Neural crest cell (in vitro differentiated cells): Measurements from ENCODE around the gene AKT3. TPM values are rescaled to one million over a fixed set of nuclear protein-coding genes. Genes with fewer than 3 reads are reported as not detected.

Experiments
- DNase-seq: peaks from one replicate; pipeline ENCODE4 v3.0.0; 2021; ENCODE audit warnings: low read depth, mixed read lengths, low spot score
- H3K27ac Mint-ChIP-seq: one replicate; pipeline ENCODE4 v1.8.0; 2021; ENCODE audit warnings: mild to moderate bottlenecking, mixed read lengths; ENCODE audit not compliant: unreplicated experiment
- H3K27me3 Mint-ChIP-seq: 2 replicates; pipeline ENCODE4 v1.8.0; 2021; ENCODE audit warnings: low read depth, mild to moderate bottlenecking, mixed read lengths
- H3K36me3 Mint-ChIP-seq: 2 replicates; pipeline ENCODE4 v1.8.0; 2021; ENCODE audit warnings: low read depth, mild to moderate bottlenecking, mixed read lengths
- H3K4me1 Mint-ChIP-seq: 2 replicates; pipeline ENCODE4 v1.8.0; 2021; ENCODE audit warnings: mixed read lengths
- H3K4me3 Mint-ChIP-seq: one replicate; pipeline ENCODE4 v1.8.0; 2021; ENCODE audit warnings: mild to moderate bottlenecking, mixed read lengths
- H3K9me3 Mint-ChIP-seq: 2 replicates; pipeline ENCODE4 v1.8.0; 2021; ENCODE audit warnings: mixed read lengths
- total RNA-seq: library from RNA; stranded (reverse); gene quantifications from 2 replicates; pipeline ENCODE4 v1.2.1, GENCODE V29; 2021
- TF ChIP-seq, protein P1 (sequence below): fragments of 200-600 bp; sonication (generic); conservative IDR thresholded peaks from 2 replicates; pipeline ENCODE4 v1.5.0; 2021; ENCODE audit warnings: antibody characterized with exemption, mild to moderate bottlenecking

AKT3 gene
- total RNA-seq, 1 donor from 2014 or later, result 38.2 TPM

DNA sequence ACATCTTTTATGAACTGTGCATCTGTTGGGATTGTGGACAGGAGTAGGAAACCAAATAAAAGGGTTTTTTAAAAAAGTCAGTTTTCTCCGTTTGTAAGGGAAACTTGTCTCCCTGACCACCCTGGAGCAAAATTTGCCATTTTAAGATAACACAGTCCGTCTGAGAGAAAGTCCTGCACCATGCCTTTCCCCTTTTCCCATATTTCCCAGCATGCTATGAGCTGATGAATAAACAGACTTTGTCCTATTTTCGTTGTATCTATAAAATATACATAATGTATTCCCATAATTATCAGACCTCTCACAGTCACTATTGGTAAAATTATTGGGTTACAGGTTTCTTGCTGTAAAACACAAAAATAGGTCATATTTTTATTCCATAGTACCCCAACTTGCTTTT is 1.7 kb upstream of the AKT3 start:
- TF ChIP-seq, protein P1, sequence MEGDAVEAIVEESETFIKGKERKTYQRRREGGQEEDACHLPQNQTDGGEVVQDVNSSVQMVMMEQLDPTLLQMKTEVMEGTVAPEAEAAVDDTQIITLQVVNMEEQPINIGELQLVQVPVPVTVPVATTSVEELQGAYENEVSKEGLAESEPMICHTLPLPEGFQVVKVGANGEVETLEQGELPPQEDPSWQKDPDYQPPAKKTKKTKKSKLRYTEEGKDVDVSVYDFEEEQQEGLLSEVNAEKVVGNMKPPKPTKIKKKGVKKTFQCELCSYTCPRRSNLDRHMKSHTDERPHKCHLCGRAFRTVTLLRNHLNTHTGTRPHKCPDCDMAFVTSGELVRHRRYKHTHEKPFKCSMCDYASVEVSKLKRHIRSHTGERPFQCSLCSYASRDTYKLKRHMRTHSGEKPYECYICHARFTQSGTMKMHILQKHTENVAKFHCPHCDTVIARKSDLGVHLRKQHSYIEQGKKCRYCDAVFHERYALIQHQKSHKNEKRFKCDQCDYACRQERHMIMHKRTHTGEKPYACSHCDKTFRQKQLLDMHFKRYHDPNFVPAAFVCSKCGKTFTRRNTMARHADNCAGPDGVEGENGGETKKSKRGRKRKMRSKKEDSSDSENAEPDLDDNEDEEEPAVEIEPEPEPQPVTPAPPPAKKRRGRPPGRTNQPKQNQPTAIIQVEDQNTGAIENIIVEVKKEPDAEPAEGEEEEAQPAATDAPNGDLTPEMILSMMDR, result no peak
- H3K27ac Mint-ChIP-seq, result no peak overlapping the region
- peaks cover 25% of the 10 kb centered on the region for H3K4me1 Mint-ChIP-seq
- no peaks in the 10 kb centered on the region for H3K9me3 Mint-ChIP-seq
- no peak for DNase-seq
- H3K4me3 Mint-ChIP-seq, result peak overlapping the region; percentile 96
- peaks cover 16% of the 10 kb centered on the region for H3K27me3 Mint-ChIP-seq
- H3K36me3 Mint-ChIP-seq, result no peaks in the 10 kb centered on the region

DNA sequence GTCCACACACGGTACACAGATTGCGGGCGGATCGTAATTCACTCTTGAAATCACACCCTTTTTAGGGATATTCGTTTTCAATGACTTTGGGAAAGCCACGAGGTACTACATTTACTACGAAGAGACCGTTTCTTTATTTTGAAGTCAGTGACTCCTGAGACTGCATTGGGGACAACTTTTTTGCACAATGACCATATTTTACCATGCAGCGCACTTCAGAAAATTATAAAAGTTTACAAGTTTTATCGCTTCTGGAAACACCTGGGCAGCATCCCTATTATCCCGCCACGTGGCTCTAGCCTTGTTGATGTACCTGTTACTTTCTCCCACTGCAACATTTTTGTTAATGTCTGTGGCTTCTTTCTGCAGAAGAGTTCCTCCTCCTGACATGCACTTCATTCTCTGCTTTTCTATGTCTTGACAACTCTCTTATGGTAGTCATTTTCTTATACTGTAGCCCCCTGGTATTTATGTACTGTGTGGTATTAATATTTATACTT is 1.3 kb upstream of the AKT3 start:
- TF ChIP-seq, protein P1, result no peak
- Mint-ChIP-seq H3K4me3 (peak overlapping the region; percentile 96), H3K9me3 (no peaks in the 10 kb centered on the region), H3K27ac (peak overlapping the region; percentile 83), H3K4me1 (peaks cover 25% of the 10 kb centered on the region), H3K36me3 (no peaks in the 10 kb centered on the region), H3K27me3 (peaks cover 16% of the 10 kb centered on the region)
- no peak for DNase-seq

GRCh38 chr1:243850452-243851256 is 611 bp upstream of the AKT3 start:
- H3K9me3 Mint-ChIP-seq, result no peaks in the 10 kb centered on the region
- peaks cover 25% of the 10 kb centered on the region for H3K4me1 Mint-ChIP-seq
- peaks cover 16% of the 10 kb centered on the region for H3K27me3 Mint-ChIP-seq
- TF ChIP-seq, protein P1, result no peak
- no peaks in the 10 kb centered on the region for H3K36me3 Mint-ChIP-seq
- peak; percentile 74 for DNase-seq
- peak overlapping the region; percentile 83 for H3K27ac Mint-ChIP-seq
- H3K4me3 Mint-ChIP-seq, result peak overlapping the region; percentile 96

- peak; percentile 34 for DNase-seq
- TF ChIP-seq, protein P1, result no peak
- H3K36me3 Mint-ChIP-seq, result no peaks in the 10 kb centered on the region
These were observed 432 bp downstream of the AKT3 start for GRCh38 chr1:243849421-243850201.

GRCh38 chr1:243848858-243849420 is 1.1 kb downstream of the AKT3 start:
- Mint-ChIP-seq H3K27ac (peak overlapping the region; percentile 92), H3K4me3 (peak overlapping the region; percentile 99), H3K36me3 (peaks cover 2% of the 10 kb centered on the region), H3K27me3 (peaks cover 16% of the 10 kb centered on the region), H3K9me3 (no peaks in the 10 kb centered on the region), H3K4me1 (peaks cover 25% of the 10 kb centered on the region)
- TF ChIP-seq, protein P1, result no peak
- peak; percentile 39 for DNase-seq

More at GRCh38 chr1:243849421-243850201, 432 bp downstream of the AKT3 start:
- H3K9me3 Mint-ChIP-seq, result no peaks in the 10 kb centered on the region
- peaks cover 25% of the 10 kb centered on the region for H3K4me1 Mint-ChIP-seq
- H3K4me3 Mint-ChIP-seq, result peak overlapping the region; percentile 99
- peaks cover 16% of the 10 kb centered on the region for H3K27me3 Mint-ChIP-seq
- H3K27ac Mint-ChIP-seq, result no peak overlapping the region
